NCI-H82 treated with DMSO at 0.1 percent for 48 hours (cell line): ENCODE measurements around the gene IQSEC3.

Source experiments
- DNase-seq: peaks from one replicate; lab custom pipeline; 2025; ENCODE audit not compliant: unreplicated experiment; lab: John Stamatoyannopoulos, UW

IQSEC3 gene

DNA sequence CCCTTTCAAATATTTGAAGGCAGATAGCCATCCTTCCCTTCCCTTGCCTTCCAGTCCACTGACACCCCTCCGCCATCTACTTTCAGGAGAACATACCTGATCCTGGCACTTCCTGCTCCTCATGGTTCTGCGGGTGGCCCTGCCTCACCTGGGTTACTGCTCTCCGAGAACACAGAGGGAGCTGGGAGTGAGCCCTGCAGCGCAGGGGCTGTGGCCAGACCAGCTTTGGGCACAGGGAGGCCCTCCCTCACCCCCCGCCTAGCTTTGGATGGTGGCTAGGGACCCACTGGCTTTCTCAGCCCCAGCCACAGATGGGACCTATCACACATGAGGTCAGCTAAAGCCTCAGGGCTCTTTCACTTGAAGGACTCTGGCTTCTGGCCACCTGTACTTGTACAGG lies 12.4 kb downstream of the IQSEC3 start:
- no peak for DNase-seq

GRCh38 chr12:80681-81190 lies 14.2 kb downstream of the IQSEC3 start:
- DNase-seq: no peak

GRCh38 chr12:82740-83139 lies 16.2 kb downstream of the IQSEC3 start:
- no peak for DNase-seq

- no peak for DNase-seq
Measured at GRCh38 chr12:84056-84455, 17.5 kb downstream of the IQSEC3 start.

- no peak for DNase-seq
Measured at GRCh38 chr12:85191-85666, 18.7 kb downstream of the IQSEC3 start.

DNA sequence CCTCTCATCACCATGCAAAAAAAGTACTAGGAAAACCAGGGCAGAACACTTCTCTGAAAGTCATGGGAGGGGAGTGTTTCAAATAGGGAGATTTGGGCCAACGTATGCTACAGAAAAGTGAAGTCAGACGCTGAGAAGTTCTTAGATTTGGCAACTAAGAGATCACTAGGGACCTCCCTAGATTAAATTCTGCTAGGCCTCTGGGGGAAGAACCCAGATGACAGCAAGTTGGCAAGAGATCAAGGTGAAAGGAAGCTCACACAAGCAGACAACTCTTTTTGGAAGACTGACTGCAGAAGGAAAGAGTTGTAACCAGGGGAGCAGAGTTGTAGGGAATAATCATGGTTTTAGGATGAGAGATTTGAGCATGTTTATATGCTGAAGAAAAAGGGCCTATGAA lies 20.7 kb downstream of the IQSEC3 start:
- DNase-seq: no peak

- no peak for DNase-seq
Measured at GRCh38 chr12:87856-88255, 21.3 kb downstream of the IQSEC3 start.

- no peak for DNase-seq
Measured at GRCh38 chr12:89653-90052, 23.1 kb downstream of the IQSEC3 start.

- DNase-seq: no peak
Measured at GRCh38 chr12:91213-91612, 24.6 kb downstream of the IQSEC3 start.

DNA sequence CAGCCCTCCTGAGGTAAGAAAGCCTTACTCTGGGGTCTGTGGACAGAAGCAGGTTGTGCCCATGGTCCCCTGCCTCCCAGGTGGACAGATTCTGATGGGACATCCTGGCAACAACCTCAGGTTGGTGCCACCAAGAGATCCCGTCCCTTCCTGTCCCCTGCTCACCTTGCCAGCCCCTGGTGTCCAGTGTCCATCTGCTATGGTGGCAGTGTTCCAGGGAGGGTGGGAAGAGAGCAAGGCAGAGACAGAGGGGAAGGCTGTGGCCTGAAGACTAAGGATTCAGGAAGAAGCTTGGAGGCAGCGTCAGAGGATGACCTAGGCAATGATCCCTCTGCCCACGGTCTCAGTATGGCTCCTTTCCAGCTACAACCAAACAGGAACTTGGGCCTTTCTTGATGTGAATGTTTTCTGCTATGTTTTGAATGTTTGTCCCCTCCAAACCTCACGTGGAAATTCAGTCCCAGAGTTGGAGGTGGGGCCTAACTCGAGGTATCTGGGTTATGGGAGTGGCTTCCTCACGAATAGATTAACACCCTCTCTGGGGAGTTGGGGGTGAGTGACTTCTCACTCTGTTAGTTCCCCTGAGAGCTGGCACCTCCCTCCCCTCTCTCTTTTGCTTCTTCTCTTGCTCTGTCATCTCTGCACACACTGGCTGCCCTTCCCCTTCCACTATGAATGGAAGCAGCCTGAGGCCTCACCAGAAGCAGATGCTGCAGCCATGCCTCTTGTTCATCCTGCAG lies 26.9 kb downstream of the IQSEC3 start:
- DNase-seq: no peak

DNA sequence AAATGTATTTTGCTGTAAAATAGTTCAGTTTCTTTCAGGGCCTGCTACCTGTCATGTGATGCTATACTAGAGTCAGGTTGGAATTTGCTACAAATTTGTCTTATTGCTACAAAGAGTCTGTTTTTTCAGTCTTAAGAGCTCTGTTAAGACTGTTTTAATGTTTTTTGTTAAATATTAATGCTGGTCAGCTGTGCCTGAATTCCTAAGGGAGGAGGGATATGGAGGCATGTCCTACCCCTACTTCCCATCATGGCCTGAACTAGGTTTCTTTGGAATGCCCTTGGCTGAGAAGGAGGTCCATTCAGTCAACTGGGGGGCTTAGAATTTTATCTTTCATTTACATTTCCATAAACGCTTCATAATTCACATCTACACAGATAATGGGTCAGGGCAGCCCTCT lies 30.0 kb downstream of the IQSEC3 start:
- no peak for DNase-seq

DNA sequence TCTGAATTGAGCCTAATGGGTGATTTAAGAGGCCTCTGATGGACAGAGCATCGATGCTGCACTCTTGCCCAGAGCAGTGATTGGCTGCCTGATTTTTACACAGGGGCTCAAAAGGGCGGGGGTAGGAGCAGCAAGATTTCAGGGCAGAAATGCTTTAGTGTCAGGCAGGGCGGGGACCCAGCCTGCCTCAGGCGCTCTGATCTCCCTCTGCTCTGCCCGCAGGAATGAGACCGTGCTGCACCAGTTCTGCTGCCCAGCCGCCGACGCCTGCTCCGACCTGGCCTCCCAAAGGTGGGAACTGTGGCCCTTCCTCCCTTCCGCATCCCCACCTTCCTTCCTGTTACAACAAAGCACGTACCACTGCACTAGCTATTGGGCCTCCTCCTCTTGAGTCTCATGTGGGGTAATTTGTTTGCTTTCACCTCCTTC lies 32.4 kb downstream of the IQSEC3 start:
- DNase-seq: no peak

GRCh38 chr12:99605-100004 lies 33.0 kb downstream of the IQSEC3 start:
- no peak for DNase-seq

- no peak for DNase-seq
Measured at GRCh38 chr12:101969-102878, 35.7 kb downstream of the IQSEC3 start.

DNA sequence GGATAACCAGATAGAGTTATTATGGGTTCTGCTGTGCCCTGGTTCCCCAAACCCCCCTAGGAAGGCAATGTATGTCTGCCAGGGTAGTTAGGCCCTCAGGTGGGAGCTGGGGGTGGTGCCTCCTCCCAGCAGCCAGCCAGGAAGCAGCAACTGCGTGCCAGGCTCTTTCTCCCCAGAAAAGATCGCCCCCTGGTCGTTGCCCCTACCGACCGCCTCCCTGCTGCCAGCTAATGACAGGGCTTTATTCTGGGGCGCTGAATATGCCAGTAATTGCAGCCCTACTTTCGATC lies 36.3 kb downstream of the IQSEC3 start:
- DNase-seq: no peak

DNA sequence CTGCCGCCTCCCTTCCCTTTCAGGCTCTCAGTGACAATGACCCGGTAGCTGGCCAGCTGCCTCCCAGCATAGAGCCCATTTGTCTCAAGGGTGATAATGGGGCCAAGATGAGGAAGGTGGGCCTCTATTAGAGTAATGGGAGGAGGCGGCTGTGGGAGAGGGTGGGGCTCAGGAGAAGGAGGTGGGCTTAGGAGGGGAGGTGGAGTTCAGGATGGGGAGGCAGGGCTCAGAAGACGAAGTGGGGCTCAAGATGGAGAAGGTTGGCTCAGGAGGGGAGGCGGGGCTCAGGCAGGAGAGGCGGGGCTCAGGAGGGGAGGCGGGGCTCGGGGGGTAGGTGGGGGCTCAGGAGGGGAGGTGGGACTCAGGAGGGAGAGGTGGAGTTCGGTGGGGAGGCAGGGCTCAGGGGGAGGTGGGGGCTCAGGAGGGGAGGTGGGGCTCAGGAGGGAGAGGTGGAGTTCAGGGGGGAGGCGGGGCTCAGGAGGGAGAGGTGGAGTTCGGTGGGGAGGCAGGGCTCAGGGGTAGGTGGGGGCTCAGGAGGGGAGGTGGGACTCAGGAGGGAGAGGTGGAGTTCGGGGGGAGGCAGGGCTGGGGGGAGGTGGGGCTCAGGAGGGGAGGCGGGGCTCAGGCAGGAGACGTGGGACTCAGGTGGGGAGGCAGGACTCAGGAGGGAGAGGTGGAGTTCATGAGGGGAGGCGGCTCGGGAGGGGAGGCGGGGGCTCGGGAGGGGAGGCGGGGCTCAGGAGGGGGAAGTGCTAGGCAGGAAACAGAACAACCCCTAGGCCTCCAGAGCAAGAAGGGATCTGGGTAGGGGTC lies 36.8 kb downstream of the IQSEC3 start:
- DNase-seq: peak; percentile 73

- DNase-seq: peak; percentile 17
Measured at GRCh38 chr12:104551-105081, 38.0 kb downstream of the IQSEC3 start.

DNA sequence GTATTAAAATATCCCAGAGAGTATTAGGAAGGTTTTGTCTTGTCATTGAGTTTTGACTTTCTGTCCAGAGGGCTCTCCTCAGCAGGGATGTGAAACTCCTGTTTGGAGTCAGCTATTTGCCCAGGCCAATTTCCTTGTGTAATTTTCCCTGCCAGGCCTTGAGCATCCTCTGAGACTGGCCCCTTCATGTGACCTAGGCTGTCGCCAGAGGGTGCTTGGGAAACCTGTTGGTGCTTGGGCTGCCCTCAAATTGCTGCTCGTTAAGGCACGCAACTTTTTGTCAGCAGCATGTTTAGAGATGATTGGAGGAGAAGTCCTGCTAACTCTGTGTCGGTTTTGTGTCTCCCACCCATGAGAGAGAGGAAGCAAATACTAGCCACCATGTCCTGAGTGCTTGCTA lies 39.1 kb downstream of the IQSEC3 start:
- no peak for DNase-seq

DNA sequence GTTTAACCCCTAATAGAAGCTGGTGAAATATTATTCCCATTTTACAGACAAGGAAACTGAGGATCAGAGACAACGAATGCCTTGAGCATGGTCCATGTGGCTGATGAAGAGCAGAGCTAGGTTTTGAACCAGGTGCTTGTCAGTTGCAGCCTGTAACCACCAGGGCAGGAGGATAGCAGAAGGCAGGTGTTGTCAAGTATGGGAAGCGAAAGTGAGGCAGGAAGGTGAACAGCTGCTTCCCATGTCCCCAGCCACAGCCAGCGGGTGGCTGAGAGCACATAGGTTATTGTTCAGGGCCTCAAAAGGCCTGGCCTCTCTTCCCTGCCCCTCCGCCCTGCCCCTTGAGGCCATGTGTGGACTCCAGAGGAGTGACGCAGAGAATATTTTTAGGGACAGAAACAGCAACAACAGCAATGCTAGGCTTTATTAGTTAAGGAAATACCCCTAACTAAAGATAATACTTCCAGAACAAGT lies 39.6 kb downstream of the IQSEC3 start:
- no peak for DNase-seq

DNA sequence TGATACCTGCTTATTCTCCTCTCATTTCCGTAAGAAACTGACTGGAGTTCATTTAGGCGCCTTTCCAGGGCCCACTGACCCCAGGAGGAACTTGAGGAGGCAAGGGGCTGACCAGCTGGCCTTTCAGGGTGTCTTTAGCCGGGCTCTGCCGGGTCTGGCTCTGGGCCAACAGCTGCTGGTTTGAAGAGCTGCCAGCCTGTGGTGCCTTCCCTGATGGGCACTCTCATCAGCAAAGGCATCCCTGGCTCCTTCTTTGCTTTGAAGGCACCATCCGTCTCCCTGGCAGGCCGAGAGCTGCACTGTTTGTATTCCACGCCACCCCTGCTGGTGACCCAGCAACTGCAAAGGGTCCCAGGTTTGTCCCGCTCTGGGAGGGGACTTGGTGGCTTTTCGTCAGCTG lies 42.0 kb downstream of the IQSEC3 start:
- no peak for DNase-seq

GRCh38 chr12:109446-109845 lies 42.9 kb downstream of the IQSEC3 start:
- DNase-seq: no peak
